HFF-Myc (cell line): Measurements from ENCODE around the gene RXRB.

Experiments used
- DNase-seq: peaks from one replicate; pipeline ENCODE4 v3.0.0-alpha.2; 2011; ENCODE audit warnings: low read depth; ENCODE audit errors: extremely low read depth
- H3K4me3 ChIP-seq: replicated peaks from 2 replicates; pipeline ENCODE4 v1.5.1; 2011; ENCODE audit warnings: low read depth, mild to moderate bottlenecking, control low read depth, low read length
- CTCF ChIP-seq: IDR thresholded peaks from 2 replicates; pipeline ENCODE4 v1.5.1; 2012; ENCODE audit warnings: mild to moderate bottlenecking, low read depth, low read length, control low read depth; ENCODE audit errors: missing control alignments

The RXRB gene

GRCh38 chr6:33206027-33206863 is 5.8 kb upstream of the RXRB start:
- no peak for TF ChIP-seq CTCF
- no peak overlapping the region for H3K4me3 ChIP-seq
- no peak for DNase-seq

GRCh38 chr6:33205191-33206026 is 4.9 kb upstream of the RXRB start:
- H3K4me3 ChIP-seq, result peak overlapping the region; percentile 59
- DNase-seq, result no peak
- no peak for TF ChIP-seq CTCF

GRCh38 chr6:33204415-33205190 is 4.1 kb upstream of the RXRB start, which contains the start of gene HSD17B8:
Gene HSD17B8, plus strand, starts transcription at chr6:33204655. Its CDS starts 14 bp downstream, at chr6:33204669.
- DNase-seq, result peak; percentile 65
- TF ChIP-seq CTCF, result no peak
- peak within 1 kb of the TSS; percentile 59 for H3K4me3 ChIP-seq

GRCh38 chr6:33204165-33204414 is 3.6 kb upstream of the RXRB start:
- TF ChIP-seq CTCF, result no peak
- no peak overlapping the region for H3K4me3 ChIP-seq
- no peak for DNase-seq

- no peak for DNase-seq
- no peak overlapping the region for H3K4me3 ChIP-seq
- TF ChIP-seq CTCF, result no peak
Observed at GRCh38 chr6:33203443-33204164, 3.1 kb upstream of the RXRB start.

- H3K4me3 ChIP-seq, result peak overlapping the region; percentile 85
- no peak for TF ChIP-seq CTCF
- no peak for DNase-seq
Observed at GRCh38 chr6:33202799-33203198, 2.3 kb upstream of the RXRB start.
